GM12801 (cell line): Measurements from ENCODE around the gene ARHGEF19.

Source experiments
- CTCF ChIP-seq: IDR thresholded peaks from one replicate; pipeline ENCODE4 v1.5.1; 2011; ENCODE audit warnings: control low read depth; ENCODE audit not compliant: insufficient read length; ENCODE audit errors: extremely low read depth

ARHGEF19 gene

GRCh38 chr1:16211824-16212223 is 628 bp downstream of the ARHGEF19 start:
- no peak for TF ChIP-seq CTCF

GRCh38 chr1:16210581-16210980 is 1.9 kb downstream of the ARHGEF19 start:
- TF ChIP-seq CTCF, result no peak

- TF ChIP-seq CTCF, result no peak
Observed at GRCh38 chr1:16209847-16210407, 2.5 kb downstream of the ARHGEF19 start.

GRCh38 chr1:16209132-16209846 is 3.2 kb downstream of the ARHGEF19 start:
- TF ChIP-seq CTCF, result no peak

GRCh38 chr1:16208270-16208987 is 4.0 kb downstream of the ARHGEF19 start:
- TF ChIP-seq CTCF, result no peak

GRCh38 chr1:16207318-16208269 is 4.9 kb downstream of the ARHGEF19 start:
- TF ChIP-seq CTCF, result no peak
